ENCODE data around the gene CFAP61. TPM values are rescaled to one million over a fixed set of nuclear protein-coding genes. Genes with fewer than 3 reads are reported as not detected.

Gene CFAP61
- polyA plus RNA-seq, 1 experiment: not detected

DNA sequence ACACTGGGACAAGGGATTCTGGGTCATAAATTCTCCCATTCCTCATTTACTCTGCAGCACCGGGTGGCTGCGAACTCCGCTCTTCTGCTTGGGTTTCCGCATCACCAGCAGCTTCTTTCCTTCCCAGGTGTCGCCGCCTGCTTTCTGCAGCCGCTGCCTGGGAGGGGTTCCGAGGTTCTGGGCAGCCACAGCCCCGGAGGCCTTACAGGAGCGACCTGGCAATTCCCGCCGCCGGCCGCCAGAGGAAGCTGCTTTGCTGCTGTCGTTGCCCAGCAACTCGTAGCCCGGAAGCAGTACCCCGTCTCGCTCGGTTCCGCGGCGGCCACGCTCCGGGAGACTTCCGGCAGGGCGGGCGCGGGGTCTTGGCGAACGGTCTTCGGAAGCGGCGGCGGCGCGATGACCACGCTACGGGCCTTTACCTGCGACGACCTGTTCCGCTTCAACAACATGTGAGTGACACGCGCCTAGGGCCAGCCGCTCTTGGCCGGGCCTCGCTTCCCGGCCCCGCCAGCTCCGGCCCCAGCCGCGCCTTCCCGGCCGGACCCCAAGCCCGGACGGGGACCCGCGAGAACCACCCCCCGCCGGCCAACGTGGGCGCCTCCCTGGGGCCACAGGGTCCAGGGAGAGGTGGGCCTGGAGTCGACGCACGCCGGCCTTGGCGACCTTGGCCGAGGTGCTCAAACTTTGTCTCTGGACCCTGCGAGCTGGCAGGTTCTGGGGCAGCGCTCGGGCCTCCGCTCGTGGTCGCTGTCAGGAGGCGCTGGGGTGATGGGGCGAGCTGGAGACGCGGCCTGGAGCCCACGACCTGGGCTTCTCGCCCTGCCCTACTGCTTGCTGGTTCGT is 35.1 kb upstream of the CFAP61 start, which contains the start of gene NAA20:
NAA20 (plus strand) TSS at position 362 of the 843 bp plus-strand sequence; CDS start at position 397, 35 bp downstream.
- H3K27ac ChIP-seq (ENCODE audit: low read depth, low read length): peak within 1 kb of the TSS; percentile 21
- CTCF ChIA-PET: interaction anchor here (0.7 to 1.9 kb wide), 14 partner anchors 11 to 592 kb away, joined by 3 to 14 read pairs (median 4); partner anchors contain the start of genes CFAP61 and CRNKL1
- TF ChIP-seq, protein P1, sequence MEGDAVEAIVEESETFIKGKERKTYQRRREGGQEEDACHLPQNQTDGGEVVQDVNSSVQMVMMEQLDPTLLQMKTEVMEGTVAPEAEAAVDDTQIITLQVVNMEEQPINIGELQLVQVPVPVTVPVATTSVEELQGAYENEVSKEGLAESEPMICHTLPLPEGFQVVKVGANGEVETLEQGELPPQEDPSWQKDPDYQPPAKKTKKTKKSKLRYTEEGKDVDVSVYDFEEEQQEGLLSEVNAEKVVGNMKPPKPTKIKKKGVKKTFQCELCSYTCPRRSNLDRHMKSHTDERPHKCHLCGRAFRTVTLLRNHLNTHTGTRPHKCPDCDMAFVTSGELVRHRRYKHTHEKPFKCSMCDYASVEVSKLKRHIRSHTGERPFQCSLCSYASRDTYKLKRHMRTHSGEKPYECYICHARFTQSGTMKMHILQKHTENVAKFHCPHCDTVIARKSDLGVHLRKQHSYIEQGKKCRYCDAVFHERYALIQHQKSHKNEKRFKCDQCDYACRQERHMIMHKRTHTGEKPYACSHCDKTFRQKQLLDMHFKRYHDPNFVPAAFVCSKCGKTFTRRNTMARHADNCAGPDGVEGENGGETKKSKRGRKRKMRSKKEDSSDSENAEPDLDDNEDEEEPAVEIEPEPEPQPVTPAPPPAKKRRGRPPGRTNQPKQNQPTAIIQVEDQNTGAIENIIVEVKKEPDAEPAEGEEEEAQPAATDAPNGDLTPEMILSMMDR (IDR thresholded peaks at IDR 0.05; ENCODE audit: low read depth, low read length): peak; percentile 76
- H3K27me3 ChIP-seq (ENCODE audit: control insufficient read depth, insufficient read depth, low read length): no peaks in the 10 kb centered on the region
- H3K4me3 ChIP-seq (ENCODE audit: low read depth, low read length): peak within 1 kb of the TSS; percentile 87
- DNase-seq (ENCODE audit: low read depth, low spot score): peak; percentile 70
- no peaks in the 10 kb centered on the region; the same call in 1 of the 2 replicates for H3K9me3 ChIP-seq (ENCODE audit: control insufficient read depth, insufficient read depth, low read length)
- POLR2A ChIA-PET: interaction anchor here (0.8 to 1.6 kb wide), 3 partner anchors 24 to 40 kb away, joined by 3 to 7 read pairs (median 4); partner anchors contain the start of genes CFAP61 and CRNKL1

DNA sequence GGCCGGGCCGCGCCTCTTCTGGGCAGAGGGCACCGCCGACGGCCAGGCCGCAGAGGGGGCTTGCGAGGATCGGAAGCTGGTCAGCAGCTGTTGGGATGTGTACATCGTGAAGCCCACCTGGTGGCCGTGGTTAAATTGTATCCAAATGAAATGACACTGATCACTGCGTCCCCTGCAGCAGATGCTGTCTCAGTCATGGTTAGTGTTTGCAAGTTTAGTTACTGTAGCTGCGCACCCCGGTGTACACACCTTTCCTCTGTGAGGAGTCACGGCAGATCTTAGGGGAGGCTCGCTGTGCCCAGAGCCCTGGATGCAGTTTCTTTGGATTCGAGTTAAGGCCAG is 34.5 kb upstream of the CFAP61 start:
- peak overlapping the region; percentile 21 for H3K27ac ChIP-seq (ENCODE audit: low read depth, low read length)
- peak overlapping the region; percentile 87 for H3K4me3 ChIP-seq (ENCODE audit: low read depth, low read length)
- no peaks in the 10 kb centered on the region; the same call in 1 of the 2 replicates for H3K9me3 ChIP-seq (ENCODE audit: control insufficient read depth, insufficient read depth, low read length)
- H3K27me3 ChIP-seq (ENCODE audit: control insufficient read depth, insufficient read depth, low read length): no peaks in the 10 kb centered on the region
- DNase-seq (ENCODE audit: low read depth, low spot score): no peak
- CTCF ChIA-PET: interaction anchor here (1.1 to 1.9 kb wide), 7 partner anchors 16 to 576 kb away, joined by 3 to 14 read pairs (median 6); partner anchors contain the start of genes CFAP61 and CRNKL1
- POLR2A ChIA-PET: interaction anchor here (1.2 to 1.6 kb wide), 2 partner anchors 34 to 41 kb away, joined by 3 to 7 read pairs; partner anchors contain the start of genes CFAP61 and CRNKL1
- TF ChIP-seq, protein P1 (IDR thresholded peaks at IDR 0.05; ENCODE audit: low read depth, low read length): no peak

DNA sequence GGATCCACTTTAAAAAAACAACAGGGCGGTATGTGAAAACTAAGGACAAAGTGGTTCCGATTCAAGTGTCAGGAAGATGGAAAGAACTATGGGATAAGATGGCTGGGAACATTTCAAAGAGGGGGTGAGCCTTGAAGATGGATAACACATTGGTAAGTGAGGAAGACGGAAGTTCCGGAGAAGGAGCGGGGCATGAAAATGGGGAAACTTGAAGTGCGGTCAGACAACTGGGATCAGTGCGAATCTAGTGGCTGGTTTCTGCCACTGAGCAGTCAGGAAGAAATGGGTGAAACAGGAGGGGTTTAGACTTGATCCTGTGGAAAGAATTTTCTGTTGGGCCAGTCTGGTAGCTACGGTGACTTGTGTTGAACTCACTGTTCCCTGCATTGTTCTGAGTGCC is 34.0 kb upstream of the CFAP61 start:
- POLR2A ChIA-PET: no interaction called here
- no peak overlapping the region for H3K27ac ChIP-seq (ENCODE audit: low read depth, low read length)
- CTCF ChIA-PET: interaction anchor here (1.5 to 1.8 kb wide), 3 partner anchors 25 to 576 kb away, joined by 3 to 14 read pairs (median 6); no protein-coding TSS in a partner anchor

GRCh38 chr20:20019123-20019522 is 33.2 kb upstream of the CFAP61 start:
- no peak for DNase-seq (ENCODE audit: low read depth, low spot score)
- H3K9me3 ChIP-seq (ENCODE audit: control insufficient read depth, insufficient read depth, low read length): no peaks in the 10 kb centered on the region; the same call in 1 of the 2 replicates
- no peak overlapping the region for H3K4me3 ChIP-seq (ENCODE audit: low read depth, low read length)
- no peak overlapping the region for H3K27ac ChIP-seq (ENCODE audit: low read depth, low read length)
- ChIA-PET CTCF (no interaction called here), POLR2A (no interaction called here)
- TF ChIP-seq, protein P1 (IDR thresholded peaks at IDR 0.05; ENCODE audit: low read depth, low read length): no peak
- no peaks in the 10 kb centered on the region for H3K27me3 ChIP-seq (ENCODE audit: control insufficient read depth, insufficient read depth, low read length)

More for the DNA sequence above, 34.0 kb upstream of the CFAP61 start:
- Histone ChIP-seq H3K9me3 (ENCODE audit: control insufficient read depth, insufficient read depth, low read length) (no peaks in the 10 kb centered on the region; the same call in 1 of the 2 replicates), H3K27me3 (ENCODE audit: control insufficient read depth, insufficient read depth, low read length) (no peaks in the 10 kb centered on the region), H3K4me3 (ENCODE audit: low read depth, low read length) (peak overlapping the region; percentile 87)
- no peak for DNase-seq (ENCODE audit: low read depth, low spot score)
- TF ChIP-seq, protein P1 (IDR thresholded peaks at IDR 0.05; ENCODE audit: low read depth, low read length): no peak

Measured in AG04450 (cell line).